Smooth muscle cell (in vitro differentiated cells): ENCODE results near the gene ARHGEF28. TPM values are rescaled to one million over a fixed set of nuclear protein-coding genes. Genes with fewer than 3 reads are reported as not detected.

Experiments used
- DNase-seq: peaks from one replicate; lab custom pipeline; 2025; ENCODE audit not compliant: unreplicated experiment; lab: John Stamatoyannopoulos, UW
- H2AFZ ChIP-seq: fragments of 200-600 bp; sonication (generic); 2 replicates; pipeline ENCODE4 v1.6.0; 2016; ENCODE audit warnings: antibody characterized with exemption, low read depth, mild to moderate bottlenecking
- H3F3A ChIP-seq: fragments of 200-600 bp; sonication (generic); 2 replicates; pipeline ENCODE4 v1.6.0; 2017; ENCODE audit warnings: antibody characterized with exemption, low read depth
- H3K27ac ChIP-seq: fragments of 200-600 bp; sonication (generic); 2 replicates; pipeline ENCODE4 v1.5.1; 2016; ENCODE audit warnings: low read depth, mild to moderate bottlenecking
- H3K27me3 ChIP-seq: fragments of 200-600 bp; sonication (generic); 2 replicates; pipeline ENCODE4 v1.6.1; 2016; ENCODE audit warnings: low read depth, mild to moderate bottlenecking
- H3K36me3 ChIP-seq: fragments of 200-600 bp; sonication (generic); 2 replicates; pipeline ENCODE4 v1.5.1; 2016; ENCODE audit warnings: low read depth
- H3K4me1 ChIP-seq: fragments of 200-600 bp; sonication (generic); 2 replicates; pipeline ENCODE4 v1.5.1; 2016; ENCODE audit warnings: low read depth
- H3K4me2 ChIP-seq: fragments of 200-600 bp; sonication (generic); 2 replicates; pipeline ENCODE4 v1.6.0; 2016; ENCODE audit warnings: mild to moderate bottlenecking
- H3K4me3 ChIP-seq: fragments of 200-600 bp; sonication (generic); 2 replicates; pipeline ENCODE4 v1.5.1; 2016; ENCODE audit warnings: mild to moderate bottlenecking
- H3K79me2 ChIP-seq: fragments of 200-600 bp; sonication (generic); 2 replicates; pipeline ENCODE4 v1.6.0; 2016; ENCODE audit warnings: low read depth, mild to moderate bottlenecking
- H3K9ac ChIP-seq: fragments of 200-600 bp; sonication (generic); 2 replicates; pipeline ENCODE4 v1.6.0; 2016; ENCODE audit warnings: low read depth
- H3K9me3 ChIP-seq: fragments of 200-600 bp; sonication (generic); replicated peaks from 2 replicates; pipeline ENCODE4 v1.5.1; 2016; ENCODE audit warnings: low read depth
- H4K20me1 ChIP-seq: fragments of 200-600 bp; sonication (generic); 2 replicates; pipeline ENCODE4 v1.6.0; 2016; ENCODE audit warnings: low read depth
- CTCF ChIP-seq: fragments of 200-600 bp; sonication (generic); IDR thresholded peaks from 2 replicates; pipeline ENCODE4 v1.5.1; 2017; ENCODE audit warnings: borderline replicate concordance, mild to moderate bottlenecking, antibody characterized with exemption; ENCODE audit not compliant: insufficient read depth, poor library complexity, severe bottlenecking
- WGBS: methylation state at CpG from one replicate; pipeline ENCODE4 v1.1.7; 2016; ENCODE audit warnings: low lambda C conversion rate; 5-methylcytosine and 5-hydroxymethylcytosine counted together
- polyA plus RNA-seq: library from polyadenylated mRNA; unstranded; fragments of >200 nt; fragmentation: Nextera tagmentation; extraction: Ambion mirVana; gene quantifications from 2 replicates; pipeline ENCODE4 v1.2.1, GENCODE V29; 2016
- total RNA-seq: library from RNA; depleted of rRNA; stranded (reverse); fragments of >200 nt; gene quantifications from 2 replicates; pipeline ENCODE4 v1.2.3, GENCODE V29; 2014

Gene ARHGEF28
- total and polyA plus RNA-seq, 2 experiments from 2014 or later = 0.19 to 0.90 TPM

GRCh38 chr5:73626814-73627313 is 868 bp downstream of the ARHGEF28 start:
- no peaks in the 10 kb centered on the region for H3K79me2 ChIP-seq
- H3K9ac ChIP-seq = no peak overlapping the region
- peak overlapping the region; percentile 63 for H3K4me3 ChIP-seq
- peak overlapping the region; percentile 72 for H2AFZ ChIP-seq
- no peaks in the 10 kb centered on the region for H4K20me1 ChIP-seq
- TF ChIP-seq CTCF = no peak
- no peaks in the 10 kb centered on the region for H3K9me3 ChIP-seq
- peaks cover 5% of the 10 kb centered on the region for H3K4me1 ChIP-seq
- H3K36me3 ChIP-seq = no peaks in the 10 kb centered on the region
- DNase-seq = no peak
- peak overlapping the region; percentile 99 for H3K4me2 ChIP-seq
- H3F3A ChIP-seq = no peaks in the 10 kb centered on the region
- H3K27me3 ChIP-seq = peaks cover 99% of the 10 kb centered on the region
- no peak overlapping the region for H3K27ac ChIP-seq
- 75% methylated on average over 14 of the region's 14 CpGs for WGBS

- TF ChIP-seq CTCF = no peak
- no peaks in the 10 kb centered on the region for H4K20me1 ChIP-seq
- H2AFZ ChIP-seq = no peak overlapping the region
- H3K4me2 ChIP-seq = no peak overlapping the region
- no peaks in the 10 kb centered on the region for H3K79me2 ChIP-seq
- no peaks in the 10 kb centered on the region for H3K9me3 ChIP-seq
- H3K36me3 ChIP-seq = no peaks in the 10 kb centered on the region
- H3K4me3 ChIP-seq = no peak overlapping the region
- peaks cover 5% of the 10 kb centered on the region for H3K4me1 ChIP-seq
- peaks cover 96% of the 10 kb centered on the region for H3K27me3 ChIP-seq
- no peak overlapping the region for H3K27ac ChIP-seq
- H3K9ac ChIP-seq = no peak overlapping the region
- no peak for DNase-seq
- H3F3A ChIP-seq = no peaks in the 10 kb centered on the region
These were observed 3.5 kb downstream of the ARHGEF28 start for GRCh38 chr5:73629456-73629855.

GRCh38 chr5:73630765-73631164 is 4.8 kb downstream of the ARHGEF28 start:
- no peak for DNase-seq
- H3K79me2 ChIP-seq = no peaks in the 10 kb centered on the region
- H2AFZ ChIP-seq = no peak overlapping the region
- H3K36me3 ChIP-seq = no peaks in the 10 kb centered on the region
- no peaks in the 10 kb centered on the region for H3F3A ChIP-seq
- no peak overlapping the region for H3K4me2 ChIP-seq
- H3K9me3 ChIP-seq = no peaks in the 10 kb centered on the region
- TF ChIP-seq CTCF = no peak
- no peak overlapping the region for H3K27ac ChIP-seq
- H4K20me1 ChIP-seq = no peaks in the 10 kb centered on the region
- H3K9ac ChIP-seq = no peak overlapping the region
- no peak overlapping the region for H3K4me3 ChIP-seq
- H3K4me1 ChIP-seq = peaks cover 5% of the 10 kb centered on the region
- peaks cover 96% of the 10 kb centered on the region for H3K27me3 ChIP-seq

- no peaks in the 10 kb centered on the region for H3K79me2 ChIP-seq
- H3K27ac ChIP-seq = no peak overlapping the region
These were observed 5.5 kb downstream of the ARHGEF28 start for GRCh38 chr5:73631500-73631899.

More at GRCh38 chr5:73631500-73631899, 5.5 kb downstream of the ARHGEF28 start:
- peaks cover 97% of the 10 kb centered on the region for H3K27me3 ChIP-seq
- no peak overlapping the region for H3K4me3 ChIP-seq
- no peaks in the 10 kb centered on the region for H3K36me3 ChIP-seq
- no peaks in the 10 kb centered on the region for H4K20me1 ChIP-seq
- no peaks in the 10 kb centered on the region for H3F3A ChIP-seq
- H2AFZ ChIP-seq = no peak overlapping the region
- peaks cover 2% of the 10 kb centered on the region for H3K4me1 ChIP-seq
- TF ChIP-seq CTCF = no peak
- no peak for DNase-seq
- no peaks in the 10 kb centered on the region for H3K9me3 ChIP-seq
- H3K9ac ChIP-seq = no peak overlapping the region
- H3K4me2 ChIP-seq = no peak overlapping the region
